Amniotic epithelial cell (primary cell): Measurements from ENCODE around the gene CAV3.

Source experiments
- DNase-seq: peaks from one replicate; pipeline ENCODE4 v3.0.0-alpha.2; 2010; ENCODE audit warnings: low read depth

CAV3 gene

DNA sequence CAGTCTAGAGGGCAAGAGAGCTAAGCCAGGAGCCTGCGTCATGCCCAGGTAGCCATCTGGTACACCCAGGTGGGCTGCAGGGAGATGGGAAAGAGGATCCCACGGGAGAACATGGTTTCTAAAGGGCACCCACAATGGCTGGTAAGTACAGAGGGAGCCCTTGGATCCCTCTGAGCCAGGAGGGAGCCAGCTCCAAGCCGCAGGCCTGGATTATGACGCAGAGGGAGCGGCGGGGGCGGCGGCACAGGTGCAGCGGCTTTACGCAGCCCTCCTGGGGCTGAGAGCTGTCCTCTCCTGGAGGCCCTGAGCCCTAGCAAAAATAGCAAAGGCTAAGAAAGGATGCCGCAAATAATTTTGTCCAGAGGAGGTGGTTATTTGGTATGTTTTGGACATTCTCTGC lies 2.8 kb downstream of the CAV3 start:
- no peak for DNase-seq

DNA sequence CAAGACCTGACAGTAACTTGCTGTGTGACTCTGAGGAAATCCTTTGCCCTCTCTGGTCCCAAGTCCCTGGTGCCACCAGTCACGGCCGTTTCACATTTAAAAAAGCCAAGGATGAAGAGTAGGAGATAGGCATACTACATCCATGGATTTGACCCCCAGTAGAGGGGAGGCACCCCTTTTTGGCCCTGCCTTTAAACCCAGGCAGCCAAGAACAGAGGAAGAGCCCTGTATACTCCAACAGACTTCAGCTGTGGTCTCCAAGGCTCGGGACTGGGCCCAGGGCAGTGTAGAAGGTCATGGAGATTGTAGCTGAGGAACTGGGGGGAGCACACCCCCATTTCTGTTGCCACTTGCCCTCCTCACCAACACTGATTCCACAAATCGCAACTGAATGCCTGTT lies 3.7 kb downstream of the CAV3 start:
- no peak for DNase-seq

DNA sequence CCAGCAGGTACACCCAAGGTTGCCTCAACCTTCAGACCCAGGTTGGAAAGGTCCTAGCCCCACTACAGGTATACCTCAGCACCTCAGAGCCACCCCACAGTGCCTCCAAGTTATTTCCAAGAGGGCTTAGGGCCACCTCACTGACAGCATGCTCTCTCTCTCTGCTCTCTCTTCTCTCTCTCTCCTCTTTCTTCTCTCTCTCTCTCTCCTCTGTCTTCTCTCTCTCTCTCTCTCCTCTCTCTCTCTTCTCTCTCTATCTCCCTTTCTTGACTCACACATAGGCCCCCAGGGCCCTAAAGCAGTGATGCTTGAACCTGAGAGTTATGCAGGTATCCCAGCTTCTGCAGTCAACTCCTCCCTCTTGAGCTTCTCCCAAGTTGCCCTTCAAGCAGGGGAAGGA lies 4.2 kb downstream of the CAV3 start:
- no peak for DNase-seq

DNA sequence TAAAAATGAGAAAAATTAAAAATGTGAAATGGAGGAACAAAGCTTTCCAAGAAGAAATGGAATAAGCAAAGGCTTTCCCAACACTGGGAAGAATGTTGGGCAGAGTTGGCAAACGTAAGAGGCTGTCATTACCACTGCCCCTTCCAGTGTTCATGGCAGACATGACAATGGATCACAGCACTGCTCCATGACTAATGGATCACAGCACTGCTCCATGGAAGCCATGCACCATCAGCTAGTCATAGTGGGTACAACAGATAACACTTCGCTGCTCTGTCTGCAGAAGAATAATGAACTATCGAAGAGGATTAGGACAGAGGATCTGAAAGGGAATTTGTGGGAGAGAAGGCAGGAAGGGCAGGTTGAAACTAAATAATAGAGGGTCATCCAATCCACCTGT lies 5.0 kb downstream of the CAV3 start:
- no peak for DNase-seq

DNA sequence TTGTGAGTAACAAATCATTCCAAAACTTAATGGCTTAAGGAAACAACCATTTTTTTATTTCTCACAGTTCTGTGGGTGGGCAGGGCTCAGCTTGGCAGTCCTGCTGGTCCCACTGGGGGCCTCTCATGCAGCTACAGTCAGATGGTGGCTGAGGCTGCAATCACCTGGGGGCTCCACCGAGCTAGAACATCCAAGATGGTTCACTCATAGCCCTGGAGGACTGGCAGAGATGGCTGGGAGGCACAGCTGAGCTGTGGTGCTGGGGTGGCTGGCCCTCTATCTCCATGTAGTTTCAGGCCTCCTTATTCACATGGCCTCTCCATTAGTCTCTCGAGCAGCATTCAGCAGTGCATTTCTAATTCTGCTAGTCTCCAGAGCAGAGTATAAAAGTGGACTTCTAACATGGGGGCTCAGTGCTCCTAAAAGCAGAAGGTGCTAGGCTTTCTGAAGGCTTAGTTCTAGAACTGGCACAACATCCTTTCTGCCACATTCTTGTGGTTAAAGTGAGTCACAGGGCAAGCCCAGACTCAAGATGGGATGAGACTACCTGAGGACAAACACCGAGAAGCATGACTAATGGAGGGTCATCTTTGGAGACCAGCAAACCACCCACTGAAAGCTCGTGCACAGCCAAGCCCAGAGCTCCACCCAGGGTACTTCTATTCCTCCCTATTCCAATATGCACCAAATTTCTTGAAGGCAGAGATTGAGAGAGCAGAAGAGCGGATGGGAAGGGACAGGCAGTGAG lies 6.3 kb downstream of the CAV3 start:
- peak; percentile 72 for DNase-seq

DNA sequence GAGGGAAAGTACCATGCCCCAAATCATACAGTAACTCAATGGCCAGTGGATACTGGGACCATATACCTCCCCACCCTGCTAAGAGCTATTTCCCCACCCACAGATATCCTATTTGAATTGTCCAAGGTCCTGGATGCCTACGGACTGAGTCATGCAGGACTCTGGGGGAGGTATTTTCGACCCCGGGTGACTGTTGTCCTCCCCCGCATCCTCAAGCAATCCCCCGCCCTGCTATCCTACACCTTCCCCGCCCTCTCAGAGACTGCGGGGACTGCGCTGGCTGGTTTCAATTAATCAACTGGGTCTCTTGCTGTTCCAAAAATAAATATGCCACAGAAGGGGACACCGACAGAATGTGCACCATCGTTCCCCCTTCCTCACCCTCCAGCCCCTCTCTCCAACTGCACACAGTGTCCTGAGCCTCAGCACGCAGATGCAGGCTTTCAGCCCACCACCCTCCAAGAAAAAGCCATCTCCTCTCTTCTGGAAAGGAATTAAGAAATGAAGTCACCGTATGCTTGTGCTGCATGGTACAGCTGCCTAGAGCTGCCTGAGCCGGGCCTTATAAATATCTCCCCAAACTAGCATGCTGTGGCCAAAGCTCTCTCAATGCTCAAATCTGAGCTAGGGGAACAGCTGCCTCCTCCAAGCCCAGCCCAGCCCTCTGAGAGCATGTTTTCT lies 8.1 kb downstream of the CAV3 start:
- peak; percentile 80 for DNase-seq

DNA sequence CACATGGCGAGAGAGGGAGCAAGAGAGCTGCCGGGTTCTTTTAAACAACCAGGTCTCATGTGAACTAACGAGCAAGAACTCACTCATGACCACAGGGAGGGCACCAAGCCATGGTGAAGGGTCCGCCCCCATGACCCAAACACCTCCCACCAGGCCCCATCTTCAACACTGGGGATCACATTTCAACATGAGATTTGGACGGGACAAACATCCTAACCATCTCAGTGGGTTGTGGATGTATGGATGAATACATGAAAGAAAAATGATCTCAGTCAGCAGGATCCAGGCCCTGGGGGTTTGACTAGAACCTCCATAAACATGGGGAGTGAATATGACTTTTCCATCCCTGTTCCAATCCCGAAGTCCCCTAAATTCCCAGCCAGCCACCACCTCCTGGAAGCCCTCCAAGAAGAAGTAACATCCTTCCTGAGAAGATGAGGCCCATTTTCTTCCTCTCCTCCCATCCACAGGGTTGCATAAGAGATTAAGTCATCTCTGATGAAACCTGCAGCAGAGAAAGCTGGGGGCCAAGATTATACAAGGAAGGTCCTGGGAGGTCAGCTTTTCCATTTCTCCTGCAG lies 9.5 kb downstream of the CAV3 start:
- DNase-seq, result peak; percentile 76

DNA sequence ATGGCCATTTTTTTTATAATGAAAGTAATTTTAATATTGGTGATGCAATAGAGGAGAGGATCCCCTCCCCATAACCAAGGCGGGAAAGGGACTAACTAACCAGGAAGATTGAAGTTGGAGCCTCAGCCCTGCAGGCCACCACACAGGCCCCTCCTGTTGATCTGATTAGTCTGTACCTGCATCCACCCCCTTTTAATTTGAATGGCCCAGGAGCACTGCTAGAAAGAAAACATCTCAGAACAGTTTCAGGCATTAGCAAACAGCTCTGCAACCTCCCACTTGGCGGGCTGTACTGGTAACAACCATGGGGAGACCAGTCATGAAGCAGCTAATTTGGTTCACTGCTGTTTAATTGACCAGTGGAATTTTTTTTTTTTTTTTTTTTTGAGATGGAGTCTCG lies 10.3 kb downstream of the CAV3 start:
- DNase-seq, result no peak

DNA sequence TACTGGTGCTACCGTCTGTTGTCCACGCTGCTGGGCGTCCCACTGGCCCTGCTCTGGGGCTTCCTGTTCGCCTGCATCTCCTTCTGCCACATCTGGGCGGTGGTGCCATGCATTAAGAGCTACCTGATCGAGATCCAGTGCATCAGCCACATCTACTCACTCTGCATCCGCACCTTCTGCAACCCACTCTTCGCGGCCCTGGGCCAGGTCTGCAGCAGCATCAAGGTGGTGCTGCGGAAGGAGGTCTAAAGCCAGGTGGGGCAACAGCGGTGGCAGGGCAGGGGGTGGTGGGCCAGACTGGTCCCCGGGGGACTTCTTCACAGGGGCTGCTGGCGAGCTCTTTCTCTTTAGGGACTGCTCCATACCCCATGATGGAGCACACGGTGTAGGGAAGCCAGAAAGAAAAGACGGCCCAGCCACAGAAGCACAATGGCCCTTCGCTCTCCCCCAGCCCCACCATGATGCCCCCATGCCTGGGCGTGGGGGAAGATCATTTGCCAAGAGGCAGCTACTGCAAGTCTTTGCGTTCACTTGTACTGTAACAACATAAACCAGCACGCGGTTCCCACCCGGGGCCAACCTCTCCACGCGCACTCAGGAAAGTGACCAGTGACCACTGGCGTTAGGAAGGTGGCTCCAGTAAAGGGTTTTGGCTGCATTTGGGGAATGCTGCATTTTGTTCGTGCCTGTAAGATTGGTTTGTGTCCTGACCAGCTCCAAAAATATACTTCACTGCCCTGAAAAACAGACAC lies 12.2 kb downstream of the CAV3 start:
- no peak for DNase-seq

DNA sequence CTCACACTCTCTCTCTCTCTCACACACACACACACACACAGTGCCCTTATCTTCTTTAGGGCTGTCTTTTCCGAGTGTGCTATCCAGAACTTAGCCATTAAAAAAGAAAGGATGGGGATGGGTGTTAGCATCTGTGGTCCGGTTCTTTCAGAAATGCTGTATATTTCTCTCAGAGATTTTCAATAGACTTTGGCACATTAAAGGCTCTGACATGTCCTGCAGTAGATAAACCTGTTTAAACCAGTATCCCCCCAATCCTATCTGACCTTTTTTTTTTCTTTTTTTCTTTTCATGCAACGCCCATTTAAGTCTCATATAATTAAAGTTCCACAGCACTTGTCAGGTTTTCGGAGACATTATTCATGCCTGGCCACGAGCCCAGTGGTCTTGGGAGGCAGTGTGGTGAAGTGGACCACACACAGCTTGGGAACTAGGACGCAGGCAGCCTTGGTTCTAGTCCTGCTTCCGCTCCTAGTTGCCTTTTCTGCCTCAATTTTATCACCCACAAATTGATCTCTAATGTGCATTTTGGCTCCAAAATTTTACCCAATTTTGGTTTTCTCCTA lies 13.3 kb downstream of the CAV3 start:
- no peak for DNase-seq

DNA sequence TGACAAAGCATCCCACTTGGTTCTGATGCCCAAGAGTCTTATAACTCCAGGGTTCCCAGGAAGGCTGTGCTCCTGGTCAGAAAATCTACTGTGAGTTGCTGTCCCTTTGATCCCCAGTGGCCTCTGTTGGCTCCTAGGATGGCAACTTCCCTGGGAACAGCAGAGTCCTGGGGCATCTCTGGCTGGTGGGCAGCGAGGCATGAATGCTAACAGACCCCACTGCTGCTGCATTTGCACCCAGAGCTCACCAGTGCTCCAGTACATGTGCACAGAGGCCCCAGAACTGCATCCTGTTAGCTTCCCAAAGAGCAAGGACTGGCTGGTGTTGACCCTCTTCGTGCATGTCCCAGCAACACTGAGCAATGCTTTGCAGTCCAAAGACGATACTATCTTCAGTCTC lies 15.7 kb downstream of the CAV3 start:
- DNase-seq, result no peak

DNA sequence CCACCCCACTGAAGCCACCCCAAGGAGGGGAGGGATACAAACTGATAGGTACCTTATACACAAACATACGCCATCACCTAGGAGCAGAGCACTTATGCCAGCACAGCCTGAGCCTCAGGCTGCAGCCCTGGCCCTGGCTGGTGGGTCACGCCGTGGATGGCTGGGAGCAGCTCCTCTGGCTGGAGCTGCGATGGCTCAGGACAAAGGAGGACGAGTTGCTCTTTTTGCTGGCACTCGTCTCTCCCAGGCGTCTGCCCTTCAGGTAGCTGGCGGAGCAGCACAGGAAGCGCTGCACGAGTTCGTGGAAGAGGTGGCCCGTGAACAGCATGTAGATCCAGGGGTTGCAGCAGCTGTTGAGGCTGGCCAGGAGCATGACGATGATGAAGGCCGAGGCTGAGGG lies 19.2 kb downstream of the CAV3 start:
- DNase-seq, result no peak

DNA sequence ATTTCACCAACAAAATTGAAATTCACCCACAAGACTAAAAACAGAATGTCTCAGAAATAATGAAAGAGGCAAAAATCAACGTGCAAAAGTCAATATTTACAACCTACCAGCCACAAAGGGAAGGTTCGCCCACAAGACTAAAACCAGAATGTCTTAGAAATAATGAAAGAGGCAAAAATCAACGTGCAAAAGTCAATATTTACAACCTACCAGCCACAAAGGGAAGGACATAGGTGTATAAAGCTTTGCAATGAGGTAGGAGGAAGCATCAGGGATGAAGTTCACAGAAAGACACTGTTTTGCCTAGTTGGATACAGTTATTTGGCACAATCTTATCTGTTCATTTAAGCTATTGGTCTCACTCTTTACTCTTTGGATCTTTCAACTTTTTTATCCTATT lies 21.5 kb downstream of the CAV3 start:
- DNase-seq, result no peak

DNA sequence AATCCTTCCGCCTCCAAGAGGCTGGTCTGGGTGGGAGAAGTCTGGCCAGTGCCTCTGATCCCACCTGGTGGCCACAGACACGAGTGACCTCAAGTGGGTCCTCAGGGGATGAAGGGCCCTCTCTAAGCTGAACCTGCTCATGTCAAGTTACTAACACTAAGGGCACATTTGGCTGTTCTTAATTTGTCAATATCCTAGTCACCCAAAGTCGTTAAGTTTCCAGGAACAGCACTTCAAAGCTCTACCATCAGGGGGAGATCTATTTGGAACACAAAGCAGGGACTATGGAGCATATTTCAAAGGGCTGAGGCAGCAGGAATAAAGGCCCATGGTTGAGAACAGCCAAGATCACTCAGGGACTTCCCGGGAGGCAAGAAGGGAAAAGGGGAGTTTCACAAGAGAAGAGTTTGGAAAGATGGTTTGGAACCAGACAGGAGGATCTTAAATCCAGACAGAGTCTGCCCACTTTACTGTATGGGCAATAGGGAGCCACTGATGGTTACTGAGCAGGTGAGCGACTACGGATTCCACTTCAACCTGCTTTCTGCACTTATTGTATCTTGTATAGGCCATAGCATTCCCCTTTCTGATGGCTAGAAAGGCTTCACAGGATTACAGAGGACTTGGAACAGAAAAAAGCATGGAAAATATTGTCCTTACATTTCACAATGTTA lies 22.1 kb downstream of the CAV3 start:
- DNase-seq, result no peak

DNA sequence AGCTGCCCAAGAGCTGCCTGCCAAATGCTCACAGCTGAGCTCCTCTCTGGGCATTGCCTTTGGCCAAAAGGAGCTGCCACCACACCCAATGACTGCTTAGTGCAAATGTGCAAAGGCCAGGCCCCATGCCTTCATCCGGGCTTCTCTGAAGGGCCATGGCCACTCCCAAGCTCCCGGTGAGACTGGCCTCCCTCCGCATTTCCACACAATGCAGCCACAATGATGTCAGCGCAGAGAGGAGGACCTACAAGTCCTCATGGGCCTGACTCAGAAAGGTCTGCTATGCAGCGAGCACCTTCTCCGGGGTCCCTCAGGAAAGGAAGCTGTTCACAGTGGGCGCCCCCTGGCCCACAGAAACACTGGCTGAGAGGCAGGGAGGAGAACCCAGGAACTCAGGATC lies 23.1 kb downstream of the CAV3 start:
- peak; percentile 16 for DNase-seq

DNA sequence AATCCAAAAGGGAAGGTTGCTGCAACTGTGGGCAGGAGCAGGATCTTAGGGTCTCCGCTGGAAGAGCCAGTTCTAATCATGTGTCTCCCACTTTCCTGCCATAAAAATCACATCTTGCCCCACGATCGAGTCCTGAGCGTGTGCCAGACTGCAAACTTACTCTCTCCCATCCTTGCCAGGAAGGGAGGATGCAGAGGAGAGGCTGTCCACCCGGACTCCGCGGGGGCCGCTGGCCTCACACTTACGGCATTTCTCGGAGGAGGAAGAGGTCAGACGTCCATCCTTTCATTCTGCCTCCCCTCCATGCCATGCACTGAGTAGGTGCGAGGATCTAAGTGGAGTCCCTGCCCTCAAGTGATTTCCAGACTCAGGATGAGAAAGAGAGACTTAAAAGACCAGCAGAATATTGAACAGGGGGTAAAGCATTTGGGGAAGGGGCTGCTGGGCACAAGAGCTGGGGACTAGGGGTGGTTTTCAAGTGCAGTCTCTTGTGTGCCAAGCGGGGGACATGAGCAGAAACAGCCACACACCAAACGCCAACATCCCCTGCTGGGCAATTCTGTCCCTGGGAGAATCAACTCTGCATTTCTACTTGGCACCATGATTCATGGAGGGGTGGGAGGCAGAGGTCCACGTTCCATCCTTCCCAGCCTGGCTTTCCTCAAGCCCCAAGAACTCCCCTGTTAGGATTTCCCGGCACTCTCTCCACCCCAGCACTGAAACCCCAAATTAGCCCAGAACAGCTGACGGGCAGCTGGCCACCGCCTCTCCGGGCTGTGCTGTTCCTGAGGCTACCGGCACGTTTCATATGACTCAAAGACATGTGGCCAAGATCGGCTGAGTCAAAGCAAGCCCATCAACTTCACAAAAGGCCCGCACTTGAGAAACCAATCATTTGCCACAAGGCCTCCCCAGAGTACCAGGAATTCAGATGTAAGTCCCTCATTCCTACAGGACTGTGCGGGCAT lies 24.2 kb downstream of the CAV3 start:
- DNase-seq, result peak; percentile 9

DNA sequence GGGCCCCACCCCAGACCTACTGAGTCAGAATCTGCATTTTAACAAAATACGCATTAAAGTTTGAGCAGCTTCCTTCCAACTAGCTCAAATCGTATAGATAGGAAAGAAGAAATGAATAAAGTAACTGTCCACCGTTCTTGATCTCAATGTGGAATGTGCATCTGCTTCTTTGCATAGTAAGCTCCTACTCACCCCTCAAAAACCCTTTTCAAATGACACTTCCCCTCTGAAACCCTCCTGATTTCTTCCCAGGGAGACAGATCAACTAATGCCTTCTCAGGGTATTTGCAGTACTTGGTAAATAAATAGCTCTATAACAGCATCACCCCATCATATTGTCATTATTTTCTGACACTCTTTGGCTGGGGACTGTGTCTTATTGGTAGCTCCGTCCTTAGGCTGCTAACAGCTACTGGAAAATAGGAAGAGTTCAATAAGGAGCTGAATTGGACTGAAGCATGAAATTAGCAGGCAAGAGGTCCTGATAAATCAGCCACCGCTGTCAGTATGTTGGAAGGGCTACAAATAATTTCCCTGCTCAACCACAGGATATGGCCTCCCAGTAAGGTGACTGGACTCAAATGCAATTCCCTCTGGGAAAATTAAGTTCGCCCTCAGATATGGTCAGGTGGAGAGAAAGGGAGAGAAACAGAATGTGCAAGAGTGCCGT lies 25.6 kb downstream of the CAV3 start:
- no peak for DNase-seq

DNA sequence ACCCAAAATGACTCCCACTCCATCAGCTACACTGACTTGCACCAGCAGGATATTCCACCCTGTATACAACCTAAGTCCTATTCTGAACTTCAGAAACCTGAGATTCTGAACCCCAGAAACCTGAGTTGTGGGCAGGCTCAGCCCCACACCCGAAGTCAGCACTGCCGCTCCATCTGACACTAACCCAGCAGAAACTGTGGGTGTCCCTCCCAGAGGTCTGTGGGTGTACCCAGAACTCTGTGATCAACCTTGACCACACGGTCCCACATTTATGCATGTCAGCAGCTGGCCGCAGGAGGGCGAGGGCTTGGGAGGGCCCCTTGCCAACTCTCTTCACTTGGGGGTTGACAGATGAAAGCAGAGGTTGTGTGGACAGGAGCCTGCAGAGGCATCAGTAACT lies 26.5 kb downstream of the CAV3 start:
- no peak for DNase-seq

DNA sequence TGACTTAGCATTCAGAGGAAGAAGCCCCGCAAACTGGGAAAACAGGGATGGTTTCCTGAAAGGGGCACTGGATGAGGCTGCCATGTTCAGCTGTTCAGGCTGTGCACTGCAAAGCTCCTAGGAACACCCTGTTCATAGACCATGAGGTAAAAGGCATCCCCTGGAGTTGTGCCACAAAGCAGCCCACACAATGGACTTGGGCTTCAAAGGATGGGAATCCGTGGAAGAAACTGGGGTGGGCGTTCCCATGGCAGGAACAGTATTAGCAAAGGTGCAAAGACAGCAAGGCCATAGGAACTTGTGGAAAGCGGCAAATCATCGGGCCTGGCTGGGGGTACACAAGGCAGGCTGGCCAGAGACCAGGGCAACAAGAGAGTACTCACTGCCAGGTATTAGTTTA lies 26.9 kb downstream of the CAV3 start:
- DNase-seq, result no peak

DNA sequence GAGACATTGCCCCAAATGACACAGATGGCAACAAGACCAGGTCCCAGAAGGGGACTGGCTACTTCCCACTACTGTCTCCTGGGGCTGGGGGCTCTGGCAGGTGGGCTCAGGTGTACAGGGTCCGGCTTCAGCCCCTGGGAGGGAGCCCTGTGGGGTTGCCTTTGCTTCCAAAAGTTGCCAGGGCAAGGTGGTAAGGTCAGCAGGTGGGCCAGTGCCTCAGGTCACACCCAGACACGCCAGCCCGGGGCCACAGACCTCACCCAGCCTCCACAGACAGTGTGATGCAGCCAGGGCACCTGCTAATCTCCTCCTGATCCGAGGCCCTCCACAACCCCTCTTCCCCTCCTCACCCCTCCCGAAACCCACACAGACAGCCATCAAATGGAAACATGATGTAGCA lies 28.3 kb downstream of the CAV3 start:
- DNase-seq, result no peak
